ENCODE results near the gene FOXB1.

DNA sequence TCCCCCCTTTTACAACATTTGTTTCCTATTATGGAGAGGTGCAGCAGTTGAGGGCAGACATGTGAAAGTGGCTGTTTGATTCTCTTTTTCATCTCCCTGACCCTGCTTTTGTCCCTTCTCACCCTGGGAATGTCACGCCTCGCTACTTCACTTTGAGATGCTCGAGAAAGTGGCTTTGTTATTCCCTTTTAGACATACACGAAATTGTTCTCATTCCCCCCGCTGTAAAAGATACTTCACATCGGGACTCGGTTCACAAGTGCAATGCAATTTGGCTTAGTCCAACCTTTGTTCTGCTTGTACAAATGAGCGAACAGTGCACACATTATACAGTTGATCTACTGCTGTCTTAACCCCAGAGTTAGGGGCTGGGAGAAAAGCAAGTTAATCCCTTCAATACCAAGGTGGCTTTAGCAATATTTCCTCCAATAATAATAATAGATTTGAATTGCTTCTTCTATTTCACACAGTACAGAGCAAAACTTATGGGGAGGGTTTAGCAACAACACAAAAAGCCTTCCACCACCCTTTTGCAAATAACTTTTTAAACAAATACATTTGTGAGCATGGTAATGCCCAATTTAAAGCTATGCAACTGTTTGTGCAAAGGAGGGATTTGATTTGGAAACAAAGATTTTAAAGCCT is 5.7 kb upstream of the FOXB1 start:
- TF ChIP-seq POLR2AphosphoS5 (IDR thresholded peaks at IDR 0.05) (no peak), POLR2A (IDR thresholded peaks at IDR 0.05) (no peak)
- TF ChIP-seq, protein P1, sequence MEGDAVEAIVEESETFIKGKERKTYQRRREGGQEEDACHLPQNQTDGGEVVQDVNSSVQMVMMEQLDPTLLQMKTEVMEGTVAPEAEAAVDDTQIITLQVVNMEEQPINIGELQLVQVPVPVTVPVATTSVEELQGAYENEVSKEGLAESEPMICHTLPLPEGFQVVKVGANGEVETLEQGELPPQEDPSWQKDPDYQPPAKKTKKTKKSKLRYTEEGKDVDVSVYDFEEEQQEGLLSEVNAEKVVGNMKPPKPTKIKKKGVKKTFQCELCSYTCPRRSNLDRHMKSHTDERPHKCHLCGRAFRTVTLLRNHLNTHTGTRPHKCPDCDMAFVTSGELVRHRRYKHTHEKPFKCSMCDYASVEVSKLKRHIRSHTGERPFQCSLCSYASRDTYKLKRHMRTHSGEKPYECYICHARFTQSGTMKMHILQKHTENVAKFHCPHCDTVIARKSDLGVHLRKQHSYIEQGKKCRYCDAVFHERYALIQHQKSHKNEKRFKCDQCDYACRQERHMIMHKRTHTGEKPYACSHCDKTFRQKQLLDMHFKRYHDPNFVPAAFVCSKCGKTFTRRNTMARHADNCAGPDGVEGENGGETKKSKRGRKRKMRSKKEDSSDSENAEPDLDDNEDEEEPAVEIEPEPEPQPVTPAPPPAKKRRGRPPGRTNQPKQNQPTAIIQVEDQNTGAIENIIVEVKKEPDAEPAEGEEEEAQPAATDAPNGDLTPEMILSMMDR (IDR thresholded peaks at IDR 0.05) = no peak
